ENCODE results near the gene GYG1.

The GYG1 gene

DNA sequence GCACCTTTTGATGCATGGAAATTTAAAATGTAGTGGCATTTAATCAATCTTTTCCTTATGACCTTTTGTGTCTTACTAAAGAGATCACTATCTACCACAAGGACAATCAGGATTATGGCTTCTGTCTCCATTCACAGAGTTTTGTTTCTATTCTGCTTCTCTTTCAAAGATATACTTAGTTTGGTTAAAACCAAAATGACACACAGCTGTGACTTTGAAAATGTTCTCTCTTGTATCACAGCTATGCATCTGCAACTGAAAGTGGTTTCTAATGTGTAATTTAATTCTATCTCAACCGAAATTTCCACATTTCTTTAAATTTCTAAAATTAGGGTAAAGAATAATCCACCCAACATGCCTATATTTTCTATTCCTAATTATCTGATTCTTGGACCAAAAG lies 67.3 kb downstream of the GYG1 start:
- TF ChIP-seq, protein P1, sequence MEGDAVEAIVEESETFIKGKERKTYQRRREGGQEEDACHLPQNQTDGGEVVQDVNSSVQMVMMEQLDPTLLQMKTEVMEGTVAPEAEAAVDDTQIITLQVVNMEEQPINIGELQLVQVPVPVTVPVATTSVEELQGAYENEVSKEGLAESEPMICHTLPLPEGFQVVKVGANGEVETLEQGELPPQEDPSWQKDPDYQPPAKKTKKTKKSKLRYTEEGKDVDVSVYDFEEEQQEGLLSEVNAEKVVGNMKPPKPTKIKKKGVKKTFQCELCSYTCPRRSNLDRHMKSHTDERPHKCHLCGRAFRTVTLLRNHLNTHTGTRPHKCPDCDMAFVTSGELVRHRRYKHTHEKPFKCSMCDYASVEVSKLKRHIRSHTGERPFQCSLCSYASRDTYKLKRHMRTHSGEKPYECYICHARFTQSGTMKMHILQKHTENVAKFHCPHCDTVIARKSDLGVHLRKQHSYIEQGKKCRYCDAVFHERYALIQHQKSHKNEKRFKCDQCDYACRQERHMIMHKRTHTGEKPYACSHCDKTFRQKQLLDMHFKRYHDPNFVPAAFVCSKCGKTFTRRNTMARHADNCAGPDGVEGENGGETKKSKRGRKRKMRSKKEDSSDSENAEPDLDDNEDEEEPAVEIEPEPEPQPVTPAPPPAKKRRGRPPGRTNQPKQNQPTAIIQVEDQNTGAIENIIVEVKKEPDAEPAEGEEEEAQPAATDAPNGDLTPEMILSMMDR (IDR thresholded peaks at IDR 0.05; ENCODE audit: low read depth, low read length): no peak

DNA sequence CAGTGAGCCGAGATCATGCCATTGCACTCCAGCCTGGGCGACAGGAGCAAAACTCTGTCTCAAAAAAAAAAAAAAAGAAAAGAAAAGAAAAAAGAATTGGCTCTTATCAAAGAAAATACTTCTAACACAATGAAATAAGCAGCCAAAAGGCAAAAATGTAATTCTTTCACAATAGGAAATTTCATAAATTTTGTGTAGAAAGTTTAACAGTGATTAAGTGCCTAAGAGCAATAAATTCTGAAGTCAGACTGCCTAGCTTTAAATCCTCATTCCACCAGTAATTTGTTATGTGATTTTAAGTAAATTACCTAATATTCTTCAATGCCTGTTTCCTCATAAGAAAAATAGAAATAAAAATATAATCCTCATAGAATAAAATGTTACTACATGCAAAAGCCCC lies 70.4 kb downstream of the GYG1 start:
- H3K4me3 ChIP-seq (ENCODE audit: low read depth, low read length): no peak overlapping the region
- TF ChIP-seq, protein P1 (IDR thresholded peaks at IDR 0.05; ENCODE audit: low read depth, low read length): no peak

More for the DNA sequence above, 67.3 kb downstream of the GYG1 start:
- H3K4me3 ChIP-seq (ENCODE audit: low read depth, low read length): no peak overlapping the region

DNA sequence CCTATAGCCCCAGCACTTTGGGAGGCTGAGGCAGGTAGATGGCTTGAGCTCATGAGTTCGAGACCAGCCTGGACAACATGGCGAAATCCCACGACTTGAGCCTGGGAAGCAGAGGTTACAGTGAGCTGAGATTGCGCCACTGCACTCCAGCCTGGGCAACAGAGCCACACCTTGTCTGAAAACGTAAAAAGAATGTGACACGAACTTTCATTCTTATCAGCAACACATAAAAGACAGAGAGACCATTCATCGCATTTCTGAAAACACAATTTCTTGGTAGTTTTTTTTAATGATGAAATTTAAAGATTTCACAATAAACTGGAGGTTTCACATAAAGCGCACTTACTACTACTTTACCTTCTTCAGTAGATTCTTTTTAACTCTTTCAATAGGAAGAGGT lies 76.5 kb downstream of the GYG1 start:
- H3K4me3 ChIP-seq (ENCODE audit: low read depth, low read length): no peak overlapping the region
- TF ChIP-seq, protein P1 (IDR thresholded peaks at IDR 0.05; ENCODE audit: low read depth, low read length): no peak

Data from WI38 (cell line).